NCI-H2171 (cell line): Measurements from ENCODE around the gene GRIK4.
"Not testable (repeated sequence)": the region's sequence is repeated elsewhere in the genome, so short reads cannot be mapped to it uniquely, and the experiment has no call there.

Experiments
- DNase-seq: peaks from one replicate; lab custom pipeline; 2025; lab: John Stamatoyannopoulos, UW

GRIK4 gene

GRCh38 chr11:120781486-120782120 lies 270.1 kb downstream of the GRIK4 start:
- no peak for DNase-seq

- no peak for DNase-seq
Observed at GRCh38 chr11:120784566-120785251, 273.2 kb downstream of the GRIK4 start.

- no peak for DNase-seq
Observed at GRCh38 chr11:120785576-120785975, 274.0 kb downstream of the GRIK4 start.

GRCh38 chr11:120786206-120786735 lies 274.7 kb downstream of the GRIK4 start:
- no peak for DNase-seq

- DNase-seq: not testable (repeated sequence)
Observed at GRCh38 chr11:120787224-120787623, 275.7 kb downstream of the GRIK4 start.

GRCh38 chr11:120789391-120789790 lies 277.8 kb downstream of the GRIK4 start:
- no peak for DNase-seq

- no peak for DNase-seq
Observed at GRCh38 chr11:120792306-120792705, 280.8 kb downstream of the GRIK4 start.

GRCh38 chr11:120793150-120793549 lies 281.6 kb downstream of the GRIK4 start:
- no peak for DNase-seq

- DNase-seq: no peak
Observed at GRCh38 chr11:120793806-120794479, 282.4 kb downstream of the GRIK4 start.

GRCh38 chr11:120794748-120795147 lies 283.2 kb downstream of the GRIK4 start:
- no peak for DNase-seq

- no peak for DNase-seq
Observed at GRCh38 chr11:120795185-120795584, 283.6 kb downstream of the GRIK4 start.

- DNase-seq: no peak
Observed at GRCh38 chr11:120797143-120797542, 285.6 kb downstream of the GRIK4 start.

- no peak for DNase-seq
Observed at GRCh38 chr11:120798854-120799253, 287.3 kb downstream of the GRIK4 start.

- DNase-seq: no peak
Observed at GRCh38 chr11:120800206-120800605, 288.7 kb downstream of the GRIK4 start.

- DNase-seq: peak; percentile 22
Observed at GRCh38 chr11:120801801-120802689, 290.5 kb downstream of the GRIK4 start.

GRCh38 chr11:120805960-120806555 lies 294.5 kb downstream of the GRIK4 start:
- no peak for DNase-seq

GRCh38 chr11:120807414-120808150 lies 296.0 kb downstream of the GRIK4 start:
- no peak for DNase-seq

- DNase-seq: no peak
Observed at GRCh38 chr11:120808616-120809050, 297.1 kb downstream of the GRIK4 start.

- no peak for DNase-seq
Observed at GRCh38 chr11:120810251-120810650, 298.7 kb downstream of the GRIK4 start.

GRCh38 chr11:120811199-120811598 lies 299.7 kb downstream of the GRIK4 start:
- no peak for DNase-seq

- no peak for DNase-seq
Observed at GRCh38 chr11:120811731-120812130, 300.2 kb downstream of the GRIK4 start.
